HepG2 (cell line): ENCODE results near the gene ADAMTS4. TPM values are rescaled to one million over a fixed set of nuclear protein-coding genes. Genes with fewer than 3 reads are reported as not detected.
A peak's percentile ranks its signal among the peaks of the same experiment; 100 is the strongest.

Source experiments
- CENPT ChIP-seq: sonication (generic); formaldehyde crosslinking; IDR thresholded peaks from 2 replicates; pipeline ENCODE4 v1.8.0; 2022; ENCODE audit warnings: low read depth, mild to moderate bottlenecking, moderate library complexity, missing genetic modification reagents
- FOSL1 ChIP-seq: sonication (generic); formaldehyde crosslinking; IDR thresholded peaks from 2 replicates; pipeline ENCODE4 v1.9.0; 2021; ENCODE audit warnings: missing genetic modification reagents, borderline replicate concordance
- LRRFIP1 ChIP-seq: sonication (generic); formaldehyde crosslinking; conservative IDR thresholded peaks from 2 replicates; pipeline ENCODE4 v1.4.0; 2020; ENCODE audit warnings: missing genetic modification reagents
- NFKBIZ ChIP-seq: IDR thresholded peaks from 2 replicates; pipeline ENCODE4 v1.6.1; 2018; ENCODE audit warnings: missing genetic modification reagents, missing compliant biosample characterization
- PAF1 ChIP-seq: IDR thresholded peaks from 2 replicates; pipeline ENCODE4 v1.6.1; 2016; ENCODE audit warnings: missing genetic modification reagents, missing compliant biosample characterization
- PRDM15 ChIP-seq: sonication (generic); formaldehyde crosslinking; IDR thresholded peaks from 2 replicates; pipeline ENCODE4 v1.4.0; 2020; ENCODE audit warnings: missing genetic modification reagents
- RNF219 ChIP-seq: sonication (generic); formaldehyde crosslinking; IDR thresholded peaks from 2 replicates; pipeline ENCODE4 v1.5.0; 2020; ENCODE audit warnings: mild to moderate bottlenecking, missing genetic modification reagents
- SNAPC4 ChIP-seq: sonication (generic); formaldehyde crosslinking; IDR thresholded peaks from 2 replicates; pipeline ENCODE4 v1.4.0; 2020; ENCODE audit warnings: mild to moderate bottlenecking, missing genetic modification reagents
- ZBTB25 ChIP-seq: IDR thresholded peaks from 2 replicates; pipeline ENCODE4 v1.6.1; 2018; ENCODE audit warnings: missing genetic modification reagents
- ZBTB8A ChIP-seq: sonication (generic); formaldehyde crosslinking; IDR thresholded peaks from 2 replicates; pipeline ENCODE4 v1.4.0; 2020; ENCODE audit warnings: mild to moderate bottlenecking, low read depth, missing genetic modification reagents, borderline replicate concordance
- ZFP36 ChIP-seq: fragments of 150-350 bp; IDR thresholded peaks from 2 replicates; pipeline ENCODE4 v1.6.1; 2018; ENCODE audit warnings: borderline replicate concordance, low read length, low read depth; ENCODE audit not compliant: partially characterized antibody
- ZNF329 ChIP-seq: sonication (generic); formaldehyde crosslinking; IDR thresholded peaks from 2 replicates; pipeline ENCODE4 v1.9.0; 2021; ENCODE audit warnings: low read depth, mild to moderate bottlenecking, missing genetic modification reagents
- ZSCAN25 ChIP-seq: sonication (generic); formaldehyde crosslinking; IDR thresholded peaks from 2 replicates; pipeline ENCODE4 v1.8.0; 2022; ENCODE audit warnings: mild to moderate bottlenecking, missing genetic modification reagents
- polyA plus RNA-seq, 8 experiments: library from polyadenylated mRNA; depleted of rRNA in 3 of 8; stranded (reverse) in 7 of 8; unstranded in 1 of 8; fragments of >200 nt; fragmentation: Illumina TruSeq in 4 of 8; extraction: Trizol in 4 of 8; gene quantifications; 2 replicates each; pipeline versions ENCODE4 v1.2.1 to v1.2.3, GENCODE V29; 2011 to 2016; ENCODE audit warnings: low read depth in 4 of 8, missing spikeins in 1 of 8, mixed read lengths in 1 of 8; ENCODE audit not compliant: insufficient read depth in 1 of 8
- total RNA-seq, 5 experiments: library from RNA; depleted of rRNA; stranded (reverse); fragments of >200 nt; fragmentation: Illumina TruSeq; extraction: Trizol; gene quantifications; 2 replicates each; pipeline ENCODE4 v1.2.3, GENCODE V29; 2016; ENCODE audit warnings: low read depth in 1 of 5

ADAMTS4 gene
- total and polyA plus RNA-seq, 2 of the 13 experiments (the other 11 are each of a cell fraction or from before 2014, with no cell fraction given), result 0.51 to 1.7 TPM

GRCh38 chr1:161225534-161226319 is 26.9 kb upstream of the ADAMTS4 start, which contains the start of gene TOMM40L (continued):
- TF ChIP-seq PRDM15 (CRISPR knock-in tag) (no peak), PAF1 (CRISPR knock-in tag) (no peak), RNF219 (CRISPR knock-in tag) (no peak), LRRFIP1 (CRISPR knock-in tag) (no peak), NFKBIZ (CRISPR knock-in tag) (no peak), FOSL1 (no peak), ZBTB8A (CRISPR knock-in tag) (0 out of 2 replicates have a peak, but pooled peaks have one; percentile 51), CENPT (CRISPR knock-in tag) (no peak), SNAPC4 (no peak), ZNF329 (CRISPR knock-in tag) (no peak), ZFP36 (no peak), ZBTB25 (CRISPR knock-in tag) (peak; percentile 53; the same call in 1 of the 2 replicates), ZSCAN25 (no peak)
